Adrenal gland (tissue), 5 donors: ENCODE data around the gene GPR4.

Experiments used
- POLR2A ChIP-seq, 2 donors: fragments of 450-650 bp; IDR thresholded peaks; one replicate each; pipeline ENCODE4 v1.6.1; 2017; ENCODE audit warnings: antibody characterized with exemption in 2 of 2, mild to moderate bottlenecking in 2 of 2, moderate library complexity in 1 of 2
- TF ChIP-seq, protein P1 (sequence below), 6 experiments: fragments of 450-650 bp in 4 of 6; fragments of 200-600 bp in 2 of 6; sonication (generic) in 1 of 6; IDR thresholded peaks; 1 replicate in 5 of 6; 2 replicates in 1 of 6; pipeline versions ENCODE4 v1.5.1 to v1.8.0; 2016 to 2021; ENCODE audit warnings: antibody characterized with exemption in 6 of 6, mild to moderate bottlenecking in 2 of 6, moderate library complexity in 1 of 6
- donor health status: DM: no; HTN: no; CAD: no.

DNA sequence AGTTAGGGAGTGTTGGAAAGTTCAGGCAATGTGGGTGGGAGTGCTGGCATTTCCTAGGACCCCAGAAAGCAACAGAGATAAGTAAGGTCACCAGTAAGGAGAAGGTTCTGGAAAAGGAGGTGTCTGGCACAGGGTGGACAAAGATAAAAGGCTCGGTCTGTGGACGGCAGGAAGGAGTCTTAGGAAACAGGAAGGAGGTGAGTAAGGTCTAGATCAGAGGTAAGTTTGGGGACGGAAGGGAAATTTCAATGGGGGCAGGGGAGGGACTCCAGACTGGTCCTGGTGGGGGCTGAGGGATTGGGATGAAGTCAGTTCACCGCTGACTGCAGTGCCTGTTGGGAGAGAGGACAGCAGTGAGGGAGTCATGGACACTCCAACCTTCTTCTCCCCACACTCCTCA lies 9.6 kb downstream of the GPR4 start:
- TF ChIP-seq, protein P1, sequence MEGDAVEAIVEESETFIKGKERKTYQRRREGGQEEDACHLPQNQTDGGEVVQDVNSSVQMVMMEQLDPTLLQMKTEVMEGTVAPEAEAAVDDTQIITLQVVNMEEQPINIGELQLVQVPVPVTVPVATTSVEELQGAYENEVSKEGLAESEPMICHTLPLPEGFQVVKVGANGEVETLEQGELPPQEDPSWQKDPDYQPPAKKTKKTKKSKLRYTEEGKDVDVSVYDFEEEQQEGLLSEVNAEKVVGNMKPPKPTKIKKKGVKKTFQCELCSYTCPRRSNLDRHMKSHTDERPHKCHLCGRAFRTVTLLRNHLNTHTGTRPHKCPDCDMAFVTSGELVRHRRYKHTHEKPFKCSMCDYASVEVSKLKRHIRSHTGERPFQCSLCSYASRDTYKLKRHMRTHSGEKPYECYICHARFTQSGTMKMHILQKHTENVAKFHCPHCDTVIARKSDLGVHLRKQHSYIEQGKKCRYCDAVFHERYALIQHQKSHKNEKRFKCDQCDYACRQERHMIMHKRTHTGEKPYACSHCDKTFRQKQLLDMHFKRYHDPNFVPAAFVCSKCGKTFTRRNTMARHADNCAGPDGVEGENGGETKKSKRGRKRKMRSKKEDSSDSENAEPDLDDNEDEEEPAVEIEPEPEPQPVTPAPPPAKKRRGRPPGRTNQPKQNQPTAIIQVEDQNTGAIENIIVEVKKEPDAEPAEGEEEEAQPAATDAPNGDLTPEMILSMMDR (IDR thresholded peaks at IDR 0.05), result no peak
- TF ChIP-seq POLR2A (IDR thresholded peaks at IDR 0.05), result no peak
